ENCODE measurements around the gene PBRM1.

PBRM1 gene

GRCh38 chr3:52521881-52522650, 163.6 kb downstream of the PBRM1 start:
- peak; percentile 7 to 27 for DNase-seq

DNA sequence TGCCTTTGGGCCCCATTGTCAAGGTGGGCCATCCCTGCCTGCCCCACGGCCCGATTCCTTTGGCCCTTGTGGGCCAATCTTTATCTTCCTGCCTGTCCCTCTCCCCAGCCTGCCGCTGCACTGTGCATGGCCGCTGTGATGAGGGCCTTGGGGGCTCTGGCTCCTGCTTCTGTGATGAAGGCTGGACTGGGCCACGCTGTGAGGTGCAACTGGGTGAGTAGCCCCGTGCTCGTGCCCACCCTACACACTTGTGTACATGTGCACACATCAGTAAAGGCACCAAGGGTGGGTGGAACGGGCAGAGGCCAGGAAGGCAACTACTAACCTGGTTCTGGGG, 164.3 kb downstream of the PBRM1 start:
- DNase-seq, result no peak

DNA sequence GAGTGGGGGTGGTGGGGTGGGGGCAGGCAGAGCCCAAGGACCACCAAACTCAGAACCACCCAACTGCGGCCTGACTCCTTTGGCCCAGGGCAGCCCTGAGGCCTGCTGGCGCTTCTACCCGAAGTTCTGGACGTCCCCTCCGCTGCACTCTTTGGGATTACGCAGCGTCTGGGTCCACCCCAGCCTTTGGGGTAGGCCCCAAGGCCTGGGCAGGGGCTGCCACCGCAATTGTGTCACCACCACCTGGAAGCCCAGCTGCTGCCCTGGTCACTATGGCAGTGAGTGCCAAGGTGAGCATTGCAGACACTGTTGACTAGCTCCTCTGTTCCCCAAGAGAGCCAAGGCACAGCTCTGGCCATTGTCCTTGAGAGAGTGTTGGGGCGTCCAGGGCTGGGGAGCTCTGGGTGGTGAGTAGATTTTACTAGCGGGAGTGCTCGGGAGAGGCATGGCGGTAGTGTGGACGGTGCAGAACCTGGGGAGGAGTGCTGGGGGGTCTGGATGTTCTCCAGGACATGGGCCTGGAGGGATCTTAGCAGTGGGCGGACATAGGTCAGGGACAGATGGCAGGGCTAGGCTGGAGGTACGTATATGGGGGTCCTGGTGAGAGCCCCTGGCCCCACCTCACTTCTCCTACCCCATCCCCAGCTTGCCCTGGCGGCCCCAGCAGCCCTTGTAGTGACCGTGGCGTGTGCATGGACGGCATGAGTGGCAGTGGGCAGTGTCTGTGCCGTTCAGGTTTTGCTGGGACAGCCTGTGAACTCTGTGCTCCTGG, 164.8 kb downstream of the PBRM1 start:
- no peak for DNase-seq

DNA sequence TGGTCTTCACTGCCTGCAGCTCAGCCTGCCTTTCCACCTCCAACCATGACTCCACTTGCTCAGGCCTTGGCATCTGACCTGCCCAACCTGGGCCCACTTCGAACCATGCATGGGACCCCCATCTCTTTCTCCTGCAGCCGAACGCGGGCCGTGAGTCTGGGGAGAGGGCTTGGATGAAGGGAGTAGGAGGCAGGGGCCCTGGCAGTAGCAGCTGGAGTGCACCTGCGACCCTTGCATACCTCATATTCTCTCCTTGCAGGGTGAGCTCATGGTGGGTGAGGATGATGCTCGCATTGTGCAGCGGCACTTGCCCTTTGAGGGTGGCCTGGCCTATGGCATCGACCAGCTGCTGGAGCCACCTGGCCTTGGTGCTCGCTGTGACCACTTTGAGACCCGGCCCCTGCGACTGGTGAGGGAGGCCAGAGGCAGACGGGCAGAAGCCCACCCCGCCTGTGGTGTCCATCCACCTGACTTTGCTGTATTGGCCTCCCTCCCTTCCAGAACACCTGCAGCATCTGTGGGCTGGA, 165.5 kb downstream of the PBRM1 start:
- DNase-seq, result no peak

DNA sequence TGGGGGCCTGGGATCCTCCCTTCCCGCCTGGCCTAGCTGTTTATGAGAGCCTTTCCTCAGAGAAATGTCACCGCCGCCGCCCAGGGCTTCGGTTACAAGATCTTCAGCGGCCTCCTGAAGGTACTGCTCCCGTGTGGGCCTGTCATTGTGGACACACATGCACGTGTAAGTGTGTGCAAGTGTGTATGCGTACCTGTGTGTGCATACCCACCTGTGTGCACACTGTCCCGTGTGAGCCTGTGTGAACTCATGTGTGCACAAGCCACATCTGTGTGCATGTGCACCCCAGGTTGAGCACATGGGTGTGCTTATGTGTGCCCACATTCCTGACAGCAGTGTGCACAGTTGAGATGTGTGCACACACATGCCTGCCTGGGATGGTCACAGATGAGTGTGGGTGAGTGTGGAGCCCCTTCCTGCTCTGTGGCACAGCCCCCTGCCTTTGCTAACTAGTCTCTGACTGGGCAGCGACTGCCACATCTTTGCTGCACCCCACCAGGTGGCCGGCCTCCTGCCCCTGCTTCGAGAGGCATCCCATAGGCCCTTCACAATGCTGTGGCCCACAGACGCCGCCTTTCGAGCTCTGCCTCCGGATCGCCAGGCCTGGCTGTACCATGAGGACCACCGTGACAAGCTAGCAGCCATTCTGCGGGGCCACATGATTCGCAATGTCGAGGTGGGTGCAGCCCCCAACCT, 166.1 kb downstream of the PBRM1 start:
- no peak for DNase-seq

- DNase-seq, result no peak
Measured at GRCh38 chr3:52518723-52519444, 166.8 kb downstream of the PBRM1 start.

DNA sequence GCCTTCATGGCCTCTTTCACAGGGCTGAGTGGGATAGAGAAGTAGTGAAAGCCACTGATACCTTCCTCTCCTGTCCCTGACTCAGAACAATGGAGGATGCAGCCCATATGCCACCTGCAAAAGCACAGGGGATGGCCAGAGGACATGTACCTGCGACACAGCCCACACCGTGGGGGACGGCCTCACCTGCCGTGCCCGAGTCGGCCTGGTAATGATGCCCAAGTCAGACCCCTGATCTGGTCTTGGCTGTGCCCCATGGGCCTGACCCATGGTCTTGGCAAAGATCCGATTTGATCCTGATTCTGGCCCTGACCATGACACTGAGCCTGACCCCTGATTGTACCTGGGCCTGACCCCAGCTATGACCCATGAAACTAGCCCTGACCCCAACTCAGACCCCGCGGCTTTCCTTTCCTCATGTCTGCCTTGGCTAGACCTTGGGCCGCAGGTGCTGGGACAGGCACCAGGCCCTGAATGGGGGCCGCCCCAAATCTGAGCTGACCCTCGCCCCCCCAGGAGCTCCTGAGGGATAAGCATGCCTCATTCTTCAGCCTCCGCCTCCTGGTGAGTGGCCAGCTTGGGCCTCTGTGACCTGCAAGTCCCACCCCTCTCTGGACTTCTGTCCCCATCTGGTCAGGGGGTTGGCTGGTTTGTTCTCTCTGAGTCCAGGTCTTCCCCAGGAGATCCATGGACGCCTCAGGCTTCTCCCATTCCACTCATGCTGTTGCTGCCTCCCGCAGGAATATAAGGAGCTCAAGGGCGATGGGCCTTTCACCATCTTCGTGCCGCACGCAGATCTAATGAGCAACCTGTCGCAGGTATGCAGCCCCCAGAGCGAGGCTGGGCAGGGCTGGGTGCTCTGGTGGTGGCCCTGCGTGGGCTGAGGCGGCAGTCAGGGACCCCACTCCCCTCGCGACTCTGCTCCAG, 167.7 kb downstream of the PBRM1 start:
- DNase-seq, result no peak

- no peak for DNase-seq
Measured at GRCh38 chr3:52516509-52517195, 169.1 kb downstream of the PBRM1 start.

DNA sequence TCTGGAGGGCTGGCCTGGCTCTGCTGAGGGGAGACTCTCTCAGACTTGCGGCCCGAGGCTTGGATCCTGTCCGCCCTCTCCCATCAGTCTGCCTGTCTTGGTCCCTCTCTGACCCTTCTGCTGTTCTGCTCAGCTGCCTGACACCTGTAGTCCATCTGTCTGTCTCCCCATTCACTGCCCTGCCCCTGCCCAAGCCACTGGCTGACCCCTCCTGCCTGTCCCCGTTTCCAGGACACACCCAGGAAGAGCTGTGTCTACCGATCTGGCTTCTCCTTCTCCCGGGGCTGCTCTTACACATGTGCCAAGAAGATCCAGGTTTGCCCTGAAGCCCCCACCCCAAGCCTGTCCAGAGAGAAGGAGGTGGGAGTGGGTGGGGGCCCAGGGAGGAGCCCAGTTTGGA, 170.5 kb downstream of the PBRM1 start:
- DNase-seq, result no peak

DNA sequence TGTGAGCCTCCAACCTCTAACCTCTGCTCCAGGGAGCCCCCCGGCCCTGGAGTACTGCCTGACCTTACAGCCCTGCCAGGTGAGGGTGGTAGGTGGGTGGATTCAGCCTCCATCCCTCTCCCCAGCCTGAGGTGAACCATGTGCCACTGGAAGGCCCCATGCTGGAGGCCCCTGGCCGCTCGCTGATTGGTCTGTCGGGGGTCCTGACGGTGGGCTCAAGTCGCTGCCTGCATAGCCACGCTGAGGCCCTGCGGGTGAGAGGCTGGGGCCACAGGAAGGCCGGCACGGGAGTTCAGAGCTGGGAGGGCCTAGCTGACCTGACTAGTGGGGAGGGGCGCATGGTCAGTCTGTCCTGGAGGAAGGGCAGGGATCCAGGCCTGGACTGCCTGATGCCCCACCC, 171.1 kb downstream of the PBRM1 start:
- DNase-seq, result no peak

DNA sequence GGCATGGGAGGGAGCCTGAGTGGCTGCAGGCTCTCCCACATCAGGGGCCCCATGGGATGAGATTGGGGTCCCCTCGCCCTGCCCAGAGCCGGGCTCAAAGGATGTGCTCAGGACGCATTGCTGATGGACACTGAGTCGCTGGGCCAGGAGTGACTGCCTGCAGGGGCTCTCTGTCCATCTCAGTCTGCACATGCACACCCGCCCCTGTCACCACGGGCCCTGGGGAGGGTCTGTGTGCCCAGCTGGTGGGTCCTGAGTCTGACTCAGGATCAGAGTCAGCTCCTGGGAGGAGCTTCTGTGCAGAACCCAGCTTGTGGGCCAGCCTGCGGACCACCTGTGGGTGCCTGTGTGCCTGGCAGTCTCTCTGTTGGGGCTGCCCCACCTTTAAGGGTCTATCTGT, 172.4 kb downstream of the PBRM1 start:
- DNase-seq, result no peak

- DNase-seq, result no peak
Measured at GRCh38 chr3:52512727-52513126, 173.0 kb downstream of the PBRM1 start.

GRCh38 chr3:52512105-52512504, 173.6 kb downstream of the PBRM1 start:
- no peak for DNase-seq

- no peak for DNase-seq
Measured at GRCh38 chr3:52511509-52511908, 174.2 kb downstream of the PBRM1 start.

GRCh38 chr3:52509753-52510328, 175.9 kb downstream of the PBRM1 start:
- no peak for DNase-seq

DNA sequence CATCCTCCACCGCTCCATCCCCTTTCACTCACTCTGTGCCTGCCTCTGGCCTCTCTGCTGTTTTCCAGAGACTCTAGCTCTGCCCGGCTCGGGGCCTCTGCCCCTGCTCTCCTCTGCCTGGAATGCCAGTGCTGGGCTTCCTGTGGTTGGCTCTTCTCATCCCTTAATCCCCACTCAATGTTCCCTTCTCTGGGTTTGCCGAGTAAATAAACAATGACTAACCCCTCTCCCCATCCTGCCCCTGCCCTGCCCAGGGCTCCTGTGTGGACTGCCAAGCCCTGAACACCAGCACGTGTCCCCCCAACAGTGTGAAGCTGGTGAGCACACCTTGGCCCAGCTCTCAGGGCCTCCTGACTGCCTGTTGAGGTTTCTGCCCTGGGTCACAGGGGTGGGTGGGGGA, 178.4 kb downstream of the PBRM1 start:
- DNase-seq, result no peak

DNA sequence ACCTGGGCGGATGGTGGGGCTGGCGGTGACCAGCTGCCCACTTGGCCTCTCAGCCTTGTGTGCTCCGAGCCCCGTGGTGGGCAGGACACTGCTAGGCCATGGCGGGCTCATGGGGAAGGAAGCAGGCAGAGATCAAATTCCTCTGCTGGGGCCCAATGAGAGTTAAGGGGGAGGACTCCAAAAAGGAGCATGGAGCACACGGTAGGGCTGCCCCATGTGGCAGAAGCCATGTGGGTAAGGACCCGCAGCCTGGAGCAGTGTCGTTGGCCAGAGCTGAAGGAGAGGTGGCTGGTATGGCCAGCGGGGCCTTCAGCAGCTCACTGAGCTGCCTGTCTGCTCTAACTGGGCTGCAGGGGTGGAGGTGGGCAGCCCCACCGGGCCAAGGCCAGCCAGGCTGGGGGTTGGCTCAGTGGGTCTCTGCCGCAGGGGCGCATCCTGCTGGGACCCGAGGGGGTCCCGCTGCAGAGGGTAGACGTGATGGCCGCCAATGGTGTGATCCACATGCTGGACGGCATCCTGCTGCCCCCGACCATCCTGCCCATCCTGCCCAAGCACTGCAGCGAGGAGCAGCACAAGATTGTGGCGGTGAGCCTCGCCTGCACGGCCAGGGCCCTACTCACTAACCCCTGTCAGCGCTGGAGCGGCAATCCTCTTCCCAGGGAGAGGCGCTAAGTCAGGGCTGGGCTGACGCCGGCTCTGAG, 179.3 kb downstream of the PBRM1 start:
- no peak for DNase-seq

DNA sequence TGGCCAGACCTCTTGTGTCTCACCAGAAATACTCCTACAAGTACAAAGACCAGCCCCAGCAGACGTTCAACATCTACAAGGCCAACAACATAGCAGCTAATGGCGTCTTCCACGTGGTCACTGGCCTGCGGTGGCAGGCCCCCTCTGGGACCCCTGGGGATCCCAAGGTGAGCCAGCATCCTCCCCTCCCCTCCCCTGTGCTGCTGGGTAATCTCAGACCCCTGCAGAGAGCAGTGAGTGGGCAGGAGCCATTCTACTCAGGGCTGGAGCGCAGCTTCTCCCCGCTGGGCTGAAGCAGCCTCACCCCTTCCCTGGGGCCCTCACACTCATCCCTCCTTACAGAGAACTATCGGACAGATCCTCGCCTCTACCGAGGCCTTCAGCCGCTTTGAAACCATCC, 180.7 kb downstream of the PBRM1 start:
- DNase-seq, result no peak

DNA sequence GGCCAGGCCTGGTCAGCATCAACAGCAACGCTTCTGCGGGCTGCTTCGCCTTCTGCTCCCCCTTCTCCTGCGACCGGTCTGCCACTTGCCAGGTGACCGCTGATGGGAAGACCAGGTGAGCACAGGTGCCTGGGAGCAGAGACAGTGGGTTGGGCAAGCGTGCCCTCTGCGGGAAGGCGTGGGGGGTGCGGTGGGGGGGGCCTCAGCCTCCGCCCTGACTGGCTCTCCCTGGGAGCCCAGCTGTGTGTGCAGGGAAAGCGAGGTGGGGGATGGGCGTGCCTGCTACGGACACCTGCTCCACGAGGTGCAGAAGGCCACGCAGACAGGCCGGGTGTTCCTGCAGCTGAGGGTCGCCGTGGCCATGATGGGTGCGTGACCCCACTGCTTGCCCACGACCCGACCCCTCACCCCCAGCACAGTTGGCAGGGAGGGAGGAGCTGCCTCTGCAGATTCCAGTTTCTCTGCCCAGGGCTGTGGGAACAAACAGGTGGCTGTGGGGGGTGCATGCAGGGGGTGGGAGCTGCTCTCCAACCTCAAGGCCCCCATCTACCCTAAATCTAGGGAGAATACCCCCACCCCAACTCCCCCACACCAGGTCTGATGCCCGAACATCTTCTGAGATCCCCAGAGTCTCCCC, 181.8 kb downstream of the PBRM1 start:
- DNase-seq, result no peak

Measured in cerebellar nuclear complex (tissue), 1 donor.